ENCODE measurements around the gene LY9.

LY9 gene

DNA sequence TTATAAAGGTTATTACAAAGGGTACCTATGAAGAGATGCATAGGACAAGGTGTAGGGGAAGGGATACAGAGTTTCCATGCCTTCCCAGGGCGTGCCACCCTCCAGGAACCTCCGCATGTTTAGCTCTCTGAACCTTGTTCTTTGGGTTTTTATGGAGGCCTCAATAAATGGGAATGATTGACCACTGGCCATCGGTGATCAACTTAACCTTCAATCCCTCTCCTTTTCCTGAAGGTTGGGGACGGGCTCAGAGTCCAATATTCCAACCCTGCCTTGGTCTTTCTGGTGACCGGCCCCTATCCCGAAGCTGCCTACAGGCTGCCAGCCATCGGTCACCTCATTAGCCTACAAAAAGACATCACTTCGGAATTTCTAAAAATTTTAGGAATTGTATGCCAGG is 55.0 kb downstream of the LY9 start:
- no peak for TF ChIP-seq CTCF (IDR thresholded peaks at IDR 0.05; ENCODE audit: extremely low read depth, missing control alignments)
- DNase-seq (ENCODE audit: low spot score) = no peak

GRCh38 chr1:160853014-160853413 is 57.0 kb downstream of the LY9 start:
- no peak for TF ChIP-seq CTCF (IDR thresholded peaks at IDR 0.05; ENCODE audit: extremely low read depth, missing control alignments)
- DNase-seq (ENCODE audit: low spot score) = no peak

- no peak for TF ChIP-seq CTCF (IDR thresholded peaks at IDR 0.05; ENCODE audit: extremely low read depth, missing control alignments)
- no peak for DNase-seq (ENCODE audit: low spot score)
Measured at GRCh38 chr1:160853754-160854153, 57.8 kb downstream of the LY9 start.

DNA sequence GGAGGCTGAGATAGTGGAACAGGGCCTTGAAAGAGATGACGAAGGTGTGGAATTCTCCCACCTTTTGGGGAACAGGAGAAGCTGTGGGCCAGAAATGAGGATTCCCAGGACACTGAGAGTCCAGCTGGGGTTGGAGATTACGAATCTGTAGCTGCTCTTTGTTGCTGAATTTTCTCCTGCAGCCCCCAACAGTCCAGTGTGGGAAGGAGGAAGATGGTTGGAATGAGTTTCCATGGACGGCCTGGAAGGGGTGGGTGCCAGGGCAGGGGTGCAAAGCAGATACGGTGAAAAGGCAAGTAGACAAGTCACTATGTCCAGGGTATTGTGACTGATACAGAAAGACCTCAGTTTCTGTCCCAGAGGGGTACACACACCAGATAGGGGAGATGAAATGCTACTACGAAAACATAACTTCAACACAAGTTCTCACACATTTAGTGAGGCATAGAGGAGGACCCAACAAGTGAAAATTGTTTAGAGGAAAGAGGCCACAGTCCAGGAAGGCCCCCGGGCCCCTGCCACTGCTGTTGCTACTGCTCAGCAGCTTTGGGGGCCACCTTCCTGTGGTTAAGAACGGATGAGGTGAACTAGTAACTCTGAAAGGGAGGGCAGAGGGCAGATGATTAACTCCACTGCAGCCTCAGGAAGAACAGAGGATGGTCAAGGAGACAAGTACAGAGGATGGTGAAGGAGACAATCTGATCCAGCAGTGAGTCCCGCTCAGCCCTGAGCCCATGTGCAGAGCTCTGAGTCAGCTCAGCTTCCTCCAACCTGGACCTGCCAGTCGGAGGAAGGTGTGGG is 59.4 kb downstream of the LY9 start:
- peak; percentile 52 for DNase-seq (ENCODE audit: low spot score)
- TF ChIP-seq CTCF (IDR thresholded peaks at IDR 0.05; ENCODE audit: extremely low read depth, missing control alignments) = no peak

GRCh38 chr1:160858097-160858496 is 62.1 kb downstream of the LY9 start:
- no peak for DNase-seq (ENCODE audit: low spot score)

GRCh38 chr1:160858507-160858906 is 62.5 kb downstream of the LY9 start:
- DNase-seq (ENCODE audit: low spot score) = no peak
- TF ChIP-seq CTCF (IDR thresholded peaks at IDR 0.05; ENCODE audit: extremely low read depth, missing control alignments) = no peak

More at GRCh38 chr1:160858097-160858496, 62.1 kb downstream of the LY9 start:
- no peak for TF ChIP-seq CTCF (IDR thresholded peaks at IDR 0.05; ENCODE audit: extremely low read depth, missing control alignments)

DNA sequence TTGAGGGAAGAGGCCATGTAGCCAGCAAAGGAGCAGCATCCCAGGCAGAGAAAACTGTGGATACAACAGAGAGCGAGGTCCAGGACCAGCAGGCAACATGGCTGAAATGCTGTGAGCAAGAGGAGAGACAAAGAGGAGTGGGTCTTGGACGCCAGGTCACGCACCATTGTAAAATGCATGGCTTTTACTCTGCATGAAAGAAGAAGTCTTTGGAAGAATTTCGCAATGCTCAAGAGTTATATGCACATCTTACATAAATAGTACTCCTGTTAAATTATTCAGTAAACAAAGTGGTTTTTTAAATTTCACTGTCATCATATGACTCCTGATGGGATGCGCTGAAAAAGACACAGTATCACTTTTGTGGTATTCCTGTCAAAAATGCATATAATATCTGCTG is 63.2 kb downstream of the LY9 start:
- TF ChIP-seq CTCF (IDR thresholded peaks at IDR 0.05; ENCODE audit: extremely low read depth, missing control alignments) = no peak
- no peak for DNase-seq (ENCODE audit: low spot score)

Measured in GM20000 (cell line).